Karpas-422 (cell line): ENCODE measurements around the gene GADD45A. TPM values are rescaled to one million over a fixed set of nuclear protein-coding genes. Genes with fewer than 3 reads are reported as not detected.
"Not testable (repeated sequence)": the region's sequence is repeated elsewhere in the genome, so short reads cannot be mapped to it uniquely, and the experiment has no call there.

Source experiments
- DNase-seq: peaks from one replicate; pipeline ENCODE4 v3.0.0-alpha.2; 2015
- H2AFZ ChIP-seq: fragments of 200-600 bp; sonication (generic); 2 replicates; pipeline ENCODE4 v1.6.1; 2014; ENCODE audit warnings: antibody characterized with exemption, low read length, mixed read lengths
- H3K27ac ChIP-seq: fragments of 200-600 bp; sonication (generic); 2 replicates; pipeline ENCODE4 v1.5.1; 2014; ENCODE audit warnings: mild to moderate bottlenecking, low read length, moderate library complexity
- H3K27me3 ChIP-seq: fragments of 200-600 bp; sonication (generic); 2 replicates; pipeline ENCODE4 v1.6.1; 2014; ENCODE audit warnings: low read length, mixed read lengths
- H3K36me3 ChIP-seq: fragments of 200-600 bp; sonication (generic); 2 replicates; pipeline ENCODE4 v1.6.1; 2014; ENCODE audit warnings: low read length, mixed read lengths; ENCODE audit not compliant: insufficient read depth
- H3K4me1 ChIP-seq: fragments of 200-600 bp; sonication (generic); 2 replicates; pipeline ENCODE4 v1.6.1; 2014; ENCODE audit warnings: mild to moderate bottlenecking, low read length, mixed read lengths
- H3K4me2 ChIP-seq: fragments of 200-600 bp; sonication (generic); 2 replicates; pipeline ENCODE4 v1.6.1; 2014; ENCODE audit warnings: low read length, low read depth, mild to moderate bottlenecking; ENCODE audit not compliant: poor library complexity, severe bottlenecking
- H3K4me3 ChIP-seq: fragments of 200-600 bp; sonication (generic); 2 replicates; pipeline ENCODE4 v1.5.1; 2014; ENCODE audit warnings: mild to moderate bottlenecking, antibody characterized with exemption, low read length, mixed read lengths
- H3K79me2 ChIP-seq: fragments of 200-600 bp; sonication (generic); 2 replicates; pipeline ENCODE4 v1.6.1; 2014; ENCODE audit warnings: mild to moderate bottlenecking, low read length, mixed read lengths
- H3K9ac ChIP-seq: fragments of 200-600 bp; sonication (generic); 2 replicates; pipeline ENCODE4 v1.6.0; 2014; ENCODE audit warnings: low read length
- H3K9me2 ChIP-seq: fragments of 200-600 bp; sonication (generic), shearing (Covaris generic); replicated peaks from 2 replicates; pipeline ENCODE4 v1.6.0; 2014; ENCODE audit warnings: mild to moderate bottlenecking, low read length, moderate library complexity; ENCODE audit not compliant: insufficient read depth
- H3K9me3 ChIP-seq: fragments of 300-700, 200-600 bp; sonication (generic); 2 replicates; pipeline ENCODE4 v1.6.1; 2014; ENCODE audit warnings: low read length, mixed read lengths
- H4K20me1 ChIP-seq: fragments of 200-600 bp; sonication (generic); 2 replicates; pipeline ENCODE4 v1.6.1; 2014; ENCODE audit warnings: mild to moderate bottlenecking, antibody characterized with exemption, low read length, low read depth; ENCODE audit not compliant: insufficient read depth
- total RNA-seq: library from RNA; depleted of rRNA; stranded (reverse); fragments of >200 nt; shearing (Covaris generic); gene quantifications from 2 replicates; pipeline ENCODE4 v1.2.3, GENCODE V29; 2014; ENCODE audit warnings: low replicate concordance

Gene GADD45A
- total RNA-seq, 1 experiment from 2014 or later: 6.5 TPM

DNA sequence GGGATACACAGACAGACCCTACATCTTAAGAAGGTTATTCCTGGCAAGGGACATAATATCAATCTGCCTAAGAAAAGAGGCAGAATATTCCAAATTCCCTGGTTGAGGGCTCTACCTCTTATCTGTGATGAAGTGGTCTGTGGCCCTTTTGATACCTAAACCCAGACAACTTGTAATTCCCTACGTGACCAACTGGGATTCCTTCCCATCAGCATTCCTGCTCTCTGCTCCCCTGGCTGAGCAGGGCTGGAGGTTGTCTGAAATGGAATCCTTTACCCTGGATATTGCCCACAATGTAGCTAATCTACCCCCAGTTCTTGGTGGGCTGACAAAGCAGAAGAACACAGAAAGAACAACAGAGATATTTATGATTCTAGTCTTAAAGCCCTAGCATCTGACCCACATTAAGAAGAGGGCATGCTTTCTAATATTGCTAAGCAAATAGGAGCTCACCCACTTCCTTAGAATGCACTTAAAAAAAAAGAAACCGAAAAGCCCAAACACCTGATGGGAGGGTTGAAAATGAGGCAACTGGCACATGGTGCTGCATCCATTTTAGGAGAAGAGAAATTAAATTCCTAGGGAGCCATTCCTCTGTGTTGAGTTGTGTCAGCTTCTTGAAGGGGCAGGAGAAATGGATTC, 36.8 kb downstream of the GADD45A start:
- no peak for DNase-seq
- Histone ChIP-seq H3K9me3 (no peaks in the 10 kb centered on the region), H3K9me2 (no peaks in the 10 kb centered on the region), H3K9ac (no peak overlapping the region), H3K4me1 (no peaks in the 10 kb centered on the region), H3K4me3 (no peak overlapping the region), H3K36me3 (no peaks in the 10 kb centered on the region), H3K27ac (no peak overlapping the region), H3K27me3 (no peaks in the 10 kb centered on the region), H2AFZ (no peak overlapping the region), H3K4me2 (no peak overlapping the region), H4K20me1 (no peaks in the 10 kb centered on the region), H3K79me2 (no peaks in the 10 kb centered on the region)

DNA sequence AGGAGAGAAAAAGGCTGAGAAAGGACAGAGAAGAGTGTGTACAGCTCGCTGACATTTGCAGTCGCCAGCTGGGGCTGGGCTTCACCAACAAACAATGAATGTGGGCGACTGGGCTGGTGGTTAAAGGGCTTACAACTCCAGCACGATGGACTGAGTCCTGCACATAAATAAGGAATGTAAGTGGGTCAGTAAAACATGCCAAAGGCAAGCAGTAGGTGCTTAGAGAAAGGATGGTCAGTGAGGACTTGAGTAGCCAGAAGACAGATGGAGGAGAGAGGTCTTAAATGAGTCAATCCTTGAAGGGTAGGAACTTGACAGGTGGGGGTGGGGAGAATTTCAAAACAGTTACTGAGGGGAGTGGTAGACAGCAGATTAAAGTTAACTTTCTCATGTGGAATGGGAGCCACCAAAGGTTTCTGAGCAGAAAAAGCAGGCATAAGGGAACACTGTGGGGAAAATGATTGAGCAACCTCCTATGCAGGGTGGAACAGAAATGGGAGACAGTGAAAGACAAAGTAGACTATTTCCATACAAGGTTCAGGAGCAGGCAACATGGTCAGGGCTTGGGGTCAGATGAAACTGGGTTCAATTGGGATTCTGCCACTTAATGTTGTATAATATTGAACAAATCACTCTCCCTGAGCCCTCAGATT, 37.4 kb downstream of the GADD45A start:
- H3K4me1 ChIP-seq: no peaks in the 10 kb centered on the region
- H3K4me2 ChIP-seq: no peak overlapping the region
- no peaks in the 10 kb centered on the region for H3K79me2 ChIP-seq
- H3K9me3 ChIP-seq: no peaks in the 10 kb centered on the region
- H3K4me3 ChIP-seq: no peak overlapping the region
- H3K9me2 ChIP-seq: no peaks in the 10 kb centered on the region
- no peak for DNase-seq
- no peak overlapping the region for H2AFZ ChIP-seq
- no peak overlapping the region for H3K9ac ChIP-seq
- no peak overlapping the region for H3K27ac ChIP-seq
- no peaks in the 10 kb centered on the region for H3K27me3 ChIP-seq
- H3K36me3 ChIP-seq: no peaks in the 10 kb centered on the region
- no peaks in the 10 kb centered on the region for H4K20me1 ChIP-seq

DNA sequence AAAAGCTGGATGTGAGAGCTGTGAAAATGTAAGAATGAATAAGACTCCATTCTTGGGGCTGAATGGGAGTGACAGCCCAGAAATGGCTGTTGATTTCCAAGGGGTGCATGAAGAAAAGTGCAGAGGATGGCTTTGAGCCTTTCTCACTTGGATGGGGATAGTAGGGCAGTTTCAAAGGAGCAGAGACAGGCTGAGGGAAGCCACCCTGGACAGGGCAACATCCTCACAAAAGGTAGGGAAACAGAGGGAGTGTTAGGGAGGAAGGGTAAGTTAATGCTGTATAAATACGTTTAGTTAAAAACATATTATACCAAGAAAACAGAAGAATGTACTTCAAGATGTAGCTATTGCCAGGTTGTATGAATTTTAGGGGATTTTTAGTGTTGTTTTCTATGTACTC, 38.1 kb downstream of the GADD45A start:
- DNase-seq: no peak
- Histone ChIP-seq H2AFZ (no peak overlapping the region), H3K27me3 (no peaks in the 10 kb centered on the region), H3K9ac (no peak overlapping the region), H3K9me3 (no peaks in the 10 kb centered on the region), H3K4me1 (no peaks in the 10 kb centered on the region), H3K27ac (no peak overlapping the region), H3K36me3 (no peaks in the 10 kb centered on the region), H3K4me3 (no peak overlapping the region), H3K4me2 (no peak overlapping the region), H3K9me2 (no peaks in the 10 kb centered on the region), H3K79me2 (no peaks in the 10 kb centered on the region), H4K20me1 (no peaks in the 10 kb centered on the region)

DNA sequence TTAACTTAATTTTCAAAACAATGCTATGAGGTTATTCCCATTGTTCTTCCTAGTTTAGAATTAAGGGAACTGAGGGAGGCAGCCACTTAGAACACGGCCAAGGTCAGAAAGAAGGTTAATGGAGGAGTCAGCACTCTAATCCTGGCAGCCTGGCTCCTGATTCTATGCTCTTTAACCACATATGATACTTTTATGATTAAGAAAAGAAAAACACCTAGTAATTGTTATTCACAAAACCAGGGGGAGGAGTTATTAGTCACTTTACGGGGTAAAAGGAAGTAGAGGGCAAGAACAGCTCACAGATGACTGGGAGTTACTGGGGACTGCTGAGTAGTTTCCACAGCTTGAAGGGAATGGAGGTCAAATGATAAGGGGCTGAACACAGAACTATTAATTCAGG, 38.6 kb downstream of the GADD45A start:
- DNase-seq: no peak
- Histone ChIP-seq H3K36me3 (no peaks in the 10 kb centered on the region), H3K9me2 (no peaks in the 10 kb centered on the region), H3K4me1 (0 out of 2 replicates have a peak, but pooled peaks cover 2% of the 10 kb centered on the region), H3K27me3 (no peaks in the 10 kb centered on the region), H3K4me3 (no peak overlapping the region), H2AFZ (no peak overlapping the region), H3K9me3 (no peaks in the 10 kb centered on the region), H4K20me1 (no peaks in the 10 kb centered on the region), H3K27ac (no peak overlapping the region), H3K9ac (no peak overlapping the region), H3K79me2 (no peaks in the 10 kb centered on the region), H3K4me2 (no peak overlapping the region)

DNA sequence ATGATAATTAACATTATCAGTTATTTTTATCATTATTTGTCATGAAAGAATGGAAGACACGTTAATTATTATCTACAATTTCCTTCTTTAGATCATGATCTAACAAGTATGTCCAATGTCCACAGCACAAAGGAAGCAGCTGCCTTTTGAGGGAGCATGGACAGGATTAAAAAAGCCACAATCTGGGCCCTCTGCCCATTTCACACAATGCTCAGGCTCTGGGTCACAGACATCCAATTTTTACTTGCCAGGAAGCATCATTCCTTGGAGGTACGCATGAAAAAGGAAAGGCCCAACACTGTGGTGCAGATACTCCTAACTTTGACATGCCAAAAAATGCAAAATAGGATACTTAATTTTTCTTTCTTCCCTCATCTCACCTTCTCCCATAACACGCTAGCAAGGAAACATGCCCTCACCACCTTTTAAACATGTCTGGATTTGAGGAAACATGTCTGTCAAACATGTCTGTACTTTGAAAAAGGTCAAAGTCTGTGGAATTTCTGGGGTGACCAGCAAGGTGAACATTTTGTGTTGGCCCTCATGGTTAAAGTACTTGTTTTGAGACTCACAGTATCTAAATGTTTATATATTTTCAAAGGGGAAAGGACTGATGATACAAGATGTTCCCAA, 40.0 kb downstream of the GADD45A start:
- no peak overlapping the region for H3K4me3 ChIP-seq
- DNase-seq: no peak
- no peak overlapping the region for H2AFZ ChIP-seq
- H3K27me3 ChIP-seq: no peaks in the 10 kb centered on the region
- 0 out of 2 replicates have a peak, but pooled peaks cover 2% of the 10 kb centered on the region for H3K4me1 ChIP-seq
- H3K36me3 ChIP-seq: no peaks in the 10 kb centered on the region
- no peaks in the 10 kb centered on the region for H3K79me2 ChIP-seq
- no peak overlapping the region for H3K4me2 ChIP-seq
- no peaks in the 10 kb centered on the region for H3K9me2 ChIP-seq
- H3K9ac ChIP-seq: no peak overlapping the region
- H3K27ac ChIP-seq: no peak overlapping the region
- H3K9me3 ChIP-seq: no peaks in the 10 kb centered on the region
- no peaks in the 10 kb centered on the region for H4K20me1 ChIP-seq

DNA sequence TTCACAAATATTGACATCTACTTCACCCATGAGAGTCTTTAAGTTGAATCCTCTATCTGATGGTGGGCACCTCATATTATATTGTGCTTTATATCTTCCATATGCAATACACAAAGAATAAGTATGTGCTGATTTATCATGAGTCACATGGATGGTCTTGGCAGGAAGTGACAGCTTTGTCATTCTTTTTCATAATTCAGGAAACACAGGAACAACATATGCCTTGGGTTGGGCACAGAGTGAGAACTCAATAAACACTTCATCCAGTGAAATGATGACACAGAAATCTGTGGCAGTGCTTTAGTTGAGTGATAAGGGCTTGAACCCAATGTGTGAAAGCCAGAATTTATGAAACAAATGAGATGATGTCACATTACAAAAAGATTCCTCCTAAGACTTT, 41.2 kb downstream of the GADD45A start:
- DNase-seq: no peak
- 0 out of 2 replicates have a peak, but pooled peaks cover 2% of the 10 kb centered on the region for H3K4me1 ChIP-seq
- no peak overlapping the region for H3K4me2 ChIP-seq
- no peaks in the 10 kb centered on the region for H3K36me3 ChIP-seq
- no peaks in the 10 kb centered on the region for H3K9me2 ChIP-seq
- H3K27ac ChIP-seq: no peak overlapping the region
- H3K79me2 ChIP-seq: no peaks in the 10 kb centered on the region
- no peak overlapping the region for H2AFZ ChIP-seq
- no peak overlapping the region for H3K4me3 ChIP-seq
- H3K9me3 ChIP-seq: no peaks in the 10 kb centered on the region
- H4K20me1 ChIP-seq: no peaks in the 10 kb centered on the region
- H3K9ac ChIP-seq: no peak overlapping the region
- no peaks in the 10 kb centered on the region for H3K27me3 ChIP-seq

DNA sequence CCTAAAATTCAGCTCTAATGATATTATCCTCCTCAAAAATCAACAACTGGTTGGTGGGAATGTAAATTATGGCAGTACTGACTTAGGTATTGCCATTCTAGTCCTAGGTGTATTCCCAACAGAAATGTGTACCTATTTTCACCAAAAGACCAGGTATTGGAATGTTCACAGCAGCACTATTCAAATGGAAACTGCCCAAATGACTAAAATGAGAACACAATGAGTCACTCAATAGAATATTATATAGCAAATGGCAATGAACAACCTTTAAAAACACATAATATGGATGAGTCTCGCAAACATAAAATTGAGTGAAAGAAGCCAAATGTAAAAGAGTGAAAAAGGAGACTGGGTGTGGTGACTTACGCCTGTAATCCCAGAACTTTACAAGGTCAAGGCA, 44.9 kb downstream of the GADD45A start:
- H4K20me1 ChIP-seq: no peaks in the 10 kb centered on the region
- H3K4me2 ChIP-seq: no peak overlapping the region
- H3K36me3 ChIP-seq: no peaks in the 10 kb centered on the region
- no peaks in the 10 kb centered on the region for H3K9me2 ChIP-seq
- no peaks in the 10 kb centered on the region for H3K79me2 ChIP-seq
- H3K9ac ChIP-seq: no peak overlapping the region
- no peak overlapping the region for H3K4me3 ChIP-seq
- H3K9me3 ChIP-seq: no peaks in the 10 kb centered on the region
- H3K4me1 ChIP-seq: peaks cover 18% of the 10 kb centered on the region
- DNase-seq: no peak
- no peak overlapping the region for H3K27ac ChIP-seq
- H3K27me3 ChIP-seq: no peaks in the 10 kb centered on the region
- H2AFZ ChIP-seq: no peak overlapping the region

DNA sequence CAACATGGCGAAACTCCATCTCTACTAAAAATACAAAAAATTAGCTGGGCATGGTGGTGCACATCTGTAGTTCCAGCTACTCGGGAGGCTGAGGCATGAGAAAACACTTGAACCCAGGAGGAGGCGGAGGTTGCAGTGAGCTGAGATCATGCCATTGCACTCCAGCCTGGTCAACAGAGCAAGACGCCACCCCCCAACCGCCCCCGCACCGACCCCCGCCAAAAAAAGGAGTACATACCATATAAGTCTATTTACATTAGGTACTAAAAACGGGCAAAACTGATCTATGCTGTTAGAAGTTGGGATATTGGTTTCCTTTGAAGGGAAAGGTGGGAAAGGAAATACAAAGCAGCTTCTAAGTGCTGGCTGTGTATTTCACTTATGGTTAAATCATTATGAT, 45.3 kb downstream of the GADD45A start:
- H3K9me2 ChIP-seq, H3K4me2 ChIP-seq, DNase-seq, H3K79me2 ChIP-seq, H3K27me3 ChIP-seq, H3K9me3 ChIP-seq, H4K20me1 ChIP-seq, H3K9ac ChIP-seq, H2AFZ ChIP-seq, H3K4me3 ChIP-seq, H3K27ac ChIP-seq, H3K36me3 ChIP-seq: not testable (repeated sequence)
- peaks cover 21% of the 10 kb centered on the region for H3K4me1 ChIP-seq
